ENCODE measurements around the gene NOVA1.

DNA sequence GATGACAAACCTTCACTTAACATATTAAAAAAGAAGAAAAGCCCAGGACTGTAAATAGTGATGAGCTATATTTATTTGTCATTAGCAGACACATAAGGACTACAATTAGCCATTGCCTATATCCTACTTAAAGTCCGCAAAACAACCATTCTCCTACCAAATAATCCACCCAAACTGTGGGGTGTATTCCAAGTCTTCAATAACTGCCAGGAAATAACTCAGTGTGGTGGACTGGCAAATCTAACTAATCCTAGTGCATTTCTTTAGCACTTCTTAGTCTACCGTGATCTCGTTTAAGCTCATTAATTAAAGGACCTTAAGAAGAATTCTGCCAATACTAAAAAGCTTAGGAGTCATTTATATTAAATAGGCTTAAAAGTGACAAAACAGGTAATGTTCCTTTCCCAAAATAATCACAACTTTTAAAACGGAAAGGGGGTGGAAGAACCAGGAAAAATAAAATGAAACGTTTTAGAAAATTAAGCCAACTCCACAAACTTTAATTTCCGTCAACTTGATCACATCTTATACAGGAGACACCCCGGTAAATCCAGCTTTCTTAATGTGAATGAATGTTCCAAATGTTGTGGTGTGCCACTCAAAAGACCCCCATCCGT, 1.8 kb downstream of the NOVA1 start:
- TF ChIP-seq, protein P1, sequence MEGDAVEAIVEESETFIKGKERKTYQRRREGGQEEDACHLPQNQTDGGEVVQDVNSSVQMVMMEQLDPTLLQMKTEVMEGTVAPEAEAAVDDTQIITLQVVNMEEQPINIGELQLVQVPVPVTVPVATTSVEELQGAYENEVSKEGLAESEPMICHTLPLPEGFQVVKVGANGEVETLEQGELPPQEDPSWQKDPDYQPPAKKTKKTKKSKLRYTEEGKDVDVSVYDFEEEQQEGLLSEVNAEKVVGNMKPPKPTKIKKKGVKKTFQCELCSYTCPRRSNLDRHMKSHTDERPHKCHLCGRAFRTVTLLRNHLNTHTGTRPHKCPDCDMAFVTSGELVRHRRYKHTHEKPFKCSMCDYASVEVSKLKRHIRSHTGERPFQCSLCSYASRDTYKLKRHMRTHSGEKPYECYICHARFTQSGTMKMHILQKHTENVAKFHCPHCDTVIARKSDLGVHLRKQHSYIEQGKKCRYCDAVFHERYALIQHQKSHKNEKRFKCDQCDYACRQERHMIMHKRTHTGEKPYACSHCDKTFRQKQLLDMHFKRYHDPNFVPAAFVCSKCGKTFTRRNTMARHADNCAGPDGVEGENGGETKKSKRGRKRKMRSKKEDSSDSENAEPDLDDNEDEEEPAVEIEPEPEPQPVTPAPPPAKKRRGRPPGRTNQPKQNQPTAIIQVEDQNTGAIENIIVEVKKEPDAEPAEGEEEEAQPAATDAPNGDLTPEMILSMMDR (IDR thresholded peaks at IDR 0.05), result no peak
- no peak for TF ChIP-seq POLR2A (IDR thresholded peaks at IDR 0.05)
